K562 (cell line): ENCODE data around the gene TMEM203. TPM values are rescaled to one million over a fixed set of nuclear protein-coding genes. Genes with fewer than 3 reads are reported as not detected.

Experiments used
- C11orf30 ChIP-seq: fragments of 450-650 bp; IDR thresholded peaks from 2 replicates; pipeline ENCODE4 v1.6.1; 2016; ENCODE audit warnings: low read depth, mild to moderate bottlenecking
- DIDO1 ChIP-seq: fragments of 450-650 bp; IDR thresholded peaks from 2 replicates; pipeline ENCODE4 v1.6.1; 2016; ENCODE audit warnings: low read depth, missing biosample characterization, missing genetic modification characterization
- HMG20A ChIP-seq: fragments of 450-650 bp; formaldehyde crosslinking; conservative IDR thresholded peaks from 2 replicates; pipeline ENCODE4 v1.4.0; 2020; ENCODE audit warnings: mild to moderate bottlenecking, mixed read lengths
- NBN ChIP-seq: fragments of 450-650 bp; IDR thresholded peaks from 2 replicates; pipeline ENCODE4 v1.6.1; 2016; ENCODE audit warnings: low read depth, mild to moderate bottlenecking
- PRDM10 ChIP-seq: fragments of 450-650 bp; IDR thresholded peaks from 2 replicates; pipeline ENCODE4 v1.6.1; 2018; ENCODE audit not compliant: partially characterized antibody
- REST ChIP-seq, 2 experiments: fragments of 450-650 bp; formaldehyde crosslinking in 1 of 2; IDR thresholded peaks; 2 replicates each; pipeline versions ENCODE4 v1.4.0 to v1.6.1; 2014 to 2020; ENCODE audit warnings: mild to moderate bottlenecking in 2 of 2, borderline replicate concordance in 1 of 2, low read depth in 1 of 2
- TGIF2 ChIP-seq: sonication (generic); formaldehyde crosslinking; IDR thresholded peaks from 2 replicates; pipeline ENCODE4 v1.8.1; 2022; ENCODE audit warnings: mild to moderate bottlenecking, missing genetic modification reagents, moderate library complexity
- ZBTB7A ChIP-seq: IDR thresholded peaks from 2 replicates; pipeline ENCODE4 v1.6.1; 2011; ENCODE audit warnings: low read depth, mild to moderate bottlenecking, low read length, moderate library complexity, borderline replicate concordance; ENCODE audit not compliant: control insufficient read depth
- polyA plus RNA-seq, 8 experiments: library from polyadenylated mRNA; depleted of rRNA in 4 of 8; stranded (reverse) in 5 of 8; unstranded in 3 of 8; fragments of >200 nt; fragmentation: Nextera tagmentation in 2 of 8; fragmentation: Illumina TruSeq in 1 of 8; extraction: Ambion mirVana in 2 of 8; extraction: Trizol in 1 of 8; gene quantifications; 2 replicates each; pipeline versions ENCODE4 v1.2.1 to v1.2.3, GENCODE V29; 2011 to 2014; ENCODE audit warnings: inconsistent platforms in 1 of 8, missing spikeins in 1 of 8
- total RNA-seq, 7 experiments: library from RNA; depleted of rRNA in 6 of 7; stranded (reverse); fragments of >200 nt in 6 of 7; fragmentation: Illumina TruSeq in 2 of 7; extraction: Trizol in 2 of 7; gene quantifications; 2 replicates each; pipeline versions ENCODE4 v1.2.1 to v1.2.3, GENCODE V29; 2011 to 2021; ENCODE audit warnings: low replicate concordance in 1 of 7
- TF ChIP-seq, protein P1 (sequence below): sonication (generic); formaldehyde crosslinking; IDR thresholded peaks from 2 replicates; pipeline ENCODE4 v1.8.0; 2022; ENCODE audit warnings: missing genetic modification reagents, mild to moderate bottlenecking, borderline replicate concordance
- TF ChIP-seq, protein P2 (sequence below): fragments of 250-450 bp; sonication (Bioruptor Pico); IDR thresholded peaks from 2 replicates; pipeline ENCODE4 v1.9.0; 2021; ENCODE audit warnings: mild to moderate bottlenecking, inconsistent platforms

TMEM203 gene
- total and polyA plus RNA-seq, 9 of the 15 experiments (the other 6 are each of a cell fraction or from before 2014, with no cell fraction given): 8.8 to 59.5 (median 37.6) TPM

DNA sequence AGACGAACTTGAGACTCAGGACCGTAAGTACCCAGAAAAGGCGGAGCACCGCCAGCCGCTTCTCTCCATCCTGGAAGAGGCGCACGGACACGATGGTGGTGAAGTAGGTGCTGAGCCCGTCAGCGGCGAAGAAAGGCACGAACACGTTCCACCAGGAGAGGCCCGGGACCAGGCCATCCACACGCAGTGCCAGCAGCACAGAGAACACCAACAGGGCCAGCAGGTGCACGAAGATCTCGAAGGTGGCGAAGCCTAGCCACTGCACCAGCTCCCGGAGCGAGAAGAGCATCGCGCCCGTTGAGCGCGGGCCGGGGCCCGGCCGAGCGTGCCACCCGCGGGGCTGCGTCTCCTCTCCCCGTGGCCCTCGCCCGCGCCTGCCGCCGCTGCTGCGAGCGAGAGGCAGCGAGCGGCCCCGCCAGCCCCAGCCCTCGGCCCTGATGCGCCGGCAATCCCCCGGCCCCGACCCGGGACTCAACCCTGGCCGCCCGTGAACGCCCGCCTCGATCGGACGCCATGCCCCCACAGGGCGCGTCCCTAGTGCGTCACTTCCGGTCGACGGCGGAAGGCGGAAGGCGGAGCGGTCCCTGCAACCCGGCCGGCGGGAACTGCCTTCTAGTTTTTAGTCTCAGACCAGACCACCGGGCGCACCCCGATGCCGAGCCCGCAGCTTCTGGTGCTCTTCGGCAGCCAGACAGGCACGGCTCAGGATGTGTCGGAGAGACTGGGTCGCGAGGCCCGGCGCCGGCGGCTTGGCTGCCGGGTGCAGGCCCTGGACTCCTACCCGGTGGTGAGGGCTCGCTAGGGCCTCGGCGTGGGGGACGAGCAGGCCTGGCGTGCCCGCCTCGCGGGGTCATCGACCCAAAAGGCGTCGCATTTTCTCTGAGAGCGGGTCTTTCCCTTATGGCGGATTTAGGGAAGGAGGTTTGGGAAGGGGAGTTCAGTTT is at the start of gene TMEM203, which contains the start of gene NDOR1 (continued):
- peak; percentile 33 for TF ChIP-seq REST (IDR thresholded peaks at IDR 0.05; ENCODE audit: borderline replicate concordance)
- peak; percentile 50 for TF ChIP-seq REST (CRISPR knock-in tag; IDR thresholded peaks at IDR 0.05; ENCODE audit: low read depth)
- TF ChIP-seq ZBTB7A: peak; percentile 47; the same call in 1 of the 2 replicates
- TF ChIP-seq TGIF2: no peak
- TF ChIP-seq, protein P1, sequence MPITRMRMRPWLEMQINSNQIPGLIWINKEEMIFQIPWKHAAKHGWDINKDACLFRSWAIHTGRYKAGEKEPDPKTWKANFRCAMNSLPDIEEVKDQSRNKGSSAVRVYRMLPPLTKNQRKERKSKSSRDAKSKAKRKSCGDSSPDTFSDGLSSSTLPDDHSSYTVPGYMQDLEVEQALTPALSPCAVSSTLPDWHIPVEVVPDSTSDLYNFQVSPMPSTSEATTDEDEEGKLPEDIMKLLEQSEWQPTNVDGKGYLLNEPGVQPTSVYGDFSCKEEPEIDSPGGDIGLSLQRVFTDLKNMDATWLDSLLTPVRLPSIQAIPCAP (CRISPR knock-in tag): 0 out of 2 replicates have a peak, but pooled peaks have one; percentile 48
- peak; percentile 100 for TF ChIP-seq C11orf30
- no peak for TF ChIP-seq HMG20A (CRISPR knock-in tag)
- peak; percentile 85 for TF ChIP-seq DIDO1 (tag)
- TF ChIP-seq, protein P2, sequence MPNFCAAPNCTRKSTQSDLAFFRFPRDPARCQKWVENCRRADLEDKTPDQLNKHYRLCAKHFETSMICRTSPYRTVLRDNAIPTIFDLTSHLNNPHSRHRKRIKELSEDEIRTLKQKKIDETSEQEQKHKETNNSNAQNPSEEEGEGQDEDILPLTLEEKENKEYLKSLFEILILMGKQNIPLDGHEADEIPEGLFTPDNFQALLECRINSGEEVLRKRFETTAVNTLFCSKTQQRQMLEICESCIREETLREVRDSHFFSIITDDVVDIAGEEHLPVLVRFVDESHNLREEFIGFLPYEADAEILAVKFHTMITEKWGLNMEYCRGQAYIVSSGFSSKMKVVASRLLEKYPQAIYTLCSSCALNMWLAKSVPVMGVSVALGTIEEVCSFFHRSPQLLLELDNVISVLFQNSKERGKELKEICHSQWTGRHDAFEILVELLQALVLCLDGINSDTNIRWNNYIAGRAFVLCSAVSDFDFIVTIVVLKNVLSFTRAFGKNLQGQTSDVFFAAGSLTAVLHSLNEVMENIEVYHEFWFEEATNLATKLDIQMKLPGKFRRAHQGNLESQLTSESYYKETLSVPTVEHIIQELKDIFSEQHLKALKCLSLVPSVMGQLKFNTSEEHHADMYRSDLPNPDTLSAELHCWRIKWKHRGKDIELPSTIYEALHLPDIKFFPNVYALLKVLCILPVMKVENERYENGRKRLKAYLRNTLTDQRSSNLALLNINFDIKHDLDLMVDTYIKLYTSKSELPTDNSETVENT: peak; percentile 74
- no peak for TF ChIP-seq NBN
- TF ChIP-seq PRDM10: no peak
